NCI-H2029 treated with DMSO at 0.1 percent for 48 hours (cell line): ENCODE data around the gene MYH10.

ENCODE experiments used
- DNase-seq: peaks from one replicate; lab custom pipeline; 2025; lab: John Stamatoyannopoulos, UW

The MYH10 gene

GRCh38 chr17:8649157-8650118, 18.9 kb upstream of the MYH10 start:
- no peak for DNase-seq

DNA sequence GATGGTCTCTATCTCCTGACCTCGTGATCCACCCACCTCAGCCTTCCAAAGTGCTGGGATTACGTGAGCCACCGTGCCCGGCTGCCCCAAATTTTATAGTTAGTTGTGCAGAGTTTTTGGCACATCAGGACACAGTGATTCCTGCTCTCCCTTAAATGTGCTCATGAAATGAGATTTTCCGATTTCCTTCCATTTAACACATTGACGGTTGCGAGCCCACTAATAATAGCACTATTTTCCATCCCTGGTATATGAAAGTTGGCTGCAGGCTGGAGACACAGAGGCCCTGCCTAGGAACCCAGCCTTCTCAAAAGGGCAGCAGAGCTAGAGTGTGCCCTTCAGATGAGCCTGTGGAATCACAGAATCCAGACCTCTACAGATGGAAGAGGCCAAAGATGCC, 17.4 kb upstream of the MYH10 start:
- no peak for DNase-seq

GRCh38 chr17:8647202-8647601, 16.7 kb upstream of the MYH10 start:
- DNase-seq, result no peak

- DNase-seq, result no peak
Measured at GRCh38 chr17:8644507-8644902, 14.0 kb upstream of the MYH10 start.

GRCh38 chr17:8643855-8644506, 13.5 kb upstream of the MYH10 start:
- no peak for DNase-seq

DNA sequence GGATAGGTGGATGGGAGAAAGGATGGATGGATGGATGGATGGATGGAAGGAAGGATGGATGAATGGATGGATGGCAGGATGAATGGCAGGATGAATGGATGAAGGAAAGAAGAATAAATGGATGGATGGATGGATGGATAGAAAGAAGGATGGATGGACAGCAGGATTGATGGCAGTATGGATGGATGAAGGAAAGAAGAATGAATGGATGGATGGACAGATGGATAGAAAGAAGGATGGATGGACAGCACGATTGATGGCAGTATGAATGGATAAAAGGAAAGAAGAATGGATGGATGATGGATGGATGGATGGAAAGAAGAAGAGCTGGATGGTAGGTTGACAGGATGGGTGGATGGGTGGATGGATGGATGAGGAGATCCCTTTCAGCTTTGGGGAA, 9.2 kb upstream of the MYH10 start:
- no peak for DNase-seq

- no peak for DNase-seq
Measured at GRCh38 chr17:8632061-8632460, 1.5 kb upstream of the MYH10 start.

DNA sequence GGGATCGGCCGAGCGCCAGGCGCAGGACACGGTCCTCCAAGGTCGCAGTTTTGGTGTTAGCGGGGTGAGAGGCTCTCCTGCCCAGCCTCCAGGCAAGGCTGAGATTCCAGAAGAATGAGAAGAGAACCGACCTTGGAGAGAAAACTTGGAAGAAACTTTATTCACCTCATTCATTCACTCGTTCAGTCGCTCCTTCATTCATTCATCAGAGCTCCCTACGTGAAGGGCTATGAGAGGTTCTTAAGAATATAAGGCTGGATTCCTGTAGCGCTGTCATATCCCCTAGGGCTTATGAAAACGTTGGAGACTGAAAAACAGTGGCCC, 991 bp upstream of the MYH10 start:
- DNase-seq, result no peak

DNA sequence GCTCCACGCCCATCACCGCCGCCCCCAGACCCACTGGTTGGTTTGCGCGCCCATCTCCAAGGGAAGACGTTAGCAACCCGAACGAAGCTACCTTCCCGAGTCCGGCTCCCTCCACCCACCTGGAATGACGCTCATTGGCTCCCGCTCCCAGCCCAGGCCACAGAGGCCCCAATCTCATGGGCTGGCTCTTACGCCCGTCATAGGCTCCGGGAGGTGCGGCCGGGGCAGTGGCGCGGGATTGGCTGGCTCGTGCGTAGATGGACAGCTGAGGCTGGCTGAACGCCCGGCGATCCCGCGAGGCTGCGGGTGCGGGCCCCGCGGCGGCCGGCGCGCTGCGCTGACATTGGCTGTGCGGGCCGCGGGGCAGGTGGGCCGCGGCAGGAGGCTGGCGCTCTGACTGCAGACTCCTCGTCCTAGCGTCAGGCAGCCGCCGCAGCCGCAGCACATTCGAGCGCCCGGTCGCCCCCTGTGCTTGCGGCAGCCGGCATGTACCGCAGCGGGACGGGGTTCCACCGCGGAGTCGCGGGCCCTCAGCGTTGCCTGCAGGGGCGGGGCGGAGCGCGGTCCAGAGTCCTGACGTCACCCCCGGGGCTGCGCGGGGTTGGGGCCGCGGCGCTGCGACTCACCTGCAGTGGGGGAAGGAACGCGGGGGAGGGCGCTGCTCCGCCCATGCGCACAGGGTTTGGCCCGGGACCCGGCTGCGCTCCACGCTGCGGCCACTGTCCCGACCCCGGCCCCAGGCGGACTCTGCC, 453 bp upstream of the MYH10 start:
- DNase-seq, result peak; percentile 67

DNA sequence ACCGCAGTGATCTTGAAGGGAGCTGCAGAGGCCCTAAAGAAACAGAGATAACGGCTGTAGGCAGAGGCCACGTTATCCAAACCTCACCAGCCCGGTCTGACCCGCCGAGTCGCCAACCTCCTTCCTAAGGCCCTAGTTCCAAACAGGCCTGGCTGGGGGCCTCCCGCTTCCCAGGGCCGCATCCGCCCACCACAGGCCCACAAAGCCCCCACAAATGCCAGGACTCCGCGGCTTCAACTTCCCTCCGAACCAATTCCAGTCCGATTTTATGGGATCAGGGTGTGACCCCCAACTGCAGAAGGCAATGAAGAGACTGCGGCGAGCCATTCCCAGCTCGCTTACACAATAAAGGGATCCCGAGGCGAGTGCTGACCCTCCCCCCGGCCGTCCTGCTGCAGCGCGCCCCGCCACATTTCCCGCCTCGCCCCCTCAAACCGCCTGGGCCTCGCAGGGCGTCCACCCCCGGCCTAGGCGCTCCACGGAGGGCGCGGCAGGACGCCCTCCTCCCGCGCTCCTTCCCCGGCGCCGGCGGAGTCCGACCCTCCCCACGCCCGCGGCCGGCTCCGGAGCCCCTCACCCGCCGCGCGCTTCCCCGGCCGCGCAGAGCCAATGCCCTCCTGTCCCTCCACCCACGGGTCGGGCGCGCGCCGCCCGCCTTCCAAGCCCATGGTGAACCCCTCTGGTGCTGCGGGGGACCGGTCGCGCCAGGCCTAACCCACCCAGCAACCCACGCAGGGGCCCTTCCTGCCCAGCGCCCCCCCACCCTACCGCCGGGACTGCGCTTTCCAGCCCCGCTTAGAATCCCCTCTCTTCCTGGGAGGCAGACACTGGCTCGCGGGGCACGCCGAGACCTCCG, 926 bp downstream of the MYH10 start:
- DNase-seq, result no peak

GRCh38 chr17:8628609-8629169, 1.8 kb downstream of the MYH10 start:
- DNase-seq, result no peak

DNA sequence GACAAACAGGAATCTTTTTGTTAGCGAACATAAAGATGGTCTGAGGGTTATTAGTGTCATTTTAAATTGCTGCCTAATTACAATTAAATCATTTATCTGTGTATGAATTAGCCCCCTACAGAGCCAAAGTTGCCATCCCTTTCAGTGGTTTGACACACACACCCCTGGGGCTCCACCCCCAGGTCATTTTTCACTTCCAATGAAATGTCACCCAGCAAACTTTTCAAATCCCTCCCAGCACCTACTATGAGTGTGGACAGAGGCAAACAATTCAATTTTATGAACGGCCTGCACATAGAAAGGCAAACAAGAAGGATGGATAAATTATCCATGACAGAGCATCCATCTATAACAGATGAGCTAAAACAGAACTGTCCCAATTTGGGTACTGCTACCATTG, 2.4 kb downstream of the MYH10 start:
- no peak for DNase-seq

DNA sequence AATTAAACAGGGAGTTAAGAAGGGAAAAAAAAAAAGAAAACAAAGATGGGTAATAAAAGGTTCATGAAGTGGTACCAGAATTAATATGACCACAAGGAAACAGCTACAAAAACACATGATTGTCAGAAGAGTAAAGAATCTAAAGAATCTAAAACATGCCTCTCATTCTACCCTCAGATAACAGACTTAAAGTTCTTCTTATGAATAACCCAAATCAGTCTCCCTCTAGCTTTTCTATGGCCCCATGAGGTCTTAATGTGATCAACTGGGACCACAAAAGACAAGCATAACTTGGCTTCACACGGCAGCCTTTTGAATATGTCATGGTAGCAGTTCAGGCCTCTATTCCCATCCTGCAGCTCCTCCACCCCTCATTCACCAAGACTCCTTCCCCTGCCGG, 6.9 kb downstream of the MYH10 start:
- DNase-seq, result no peak

DNA sequence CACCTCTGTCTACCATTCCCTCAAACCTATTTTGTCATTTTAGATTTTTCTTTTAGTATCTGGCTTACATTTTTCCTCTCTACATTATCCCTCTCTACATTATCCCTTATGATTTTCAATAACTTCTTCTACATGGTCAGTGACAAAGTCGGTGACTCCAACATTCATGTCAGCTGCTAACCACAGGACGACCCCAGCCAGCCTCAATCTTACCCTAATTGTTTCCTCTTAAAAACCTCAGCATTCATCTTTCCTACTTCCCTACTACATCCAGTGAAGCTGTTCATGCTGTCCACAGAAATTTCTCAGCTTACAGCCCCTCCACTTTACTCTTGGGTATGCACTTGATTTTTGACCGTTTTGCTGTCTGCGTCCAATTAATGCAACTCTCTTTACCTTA, 8.3 kb downstream of the MYH10 start:
- no peak for DNase-seq

DNA sequence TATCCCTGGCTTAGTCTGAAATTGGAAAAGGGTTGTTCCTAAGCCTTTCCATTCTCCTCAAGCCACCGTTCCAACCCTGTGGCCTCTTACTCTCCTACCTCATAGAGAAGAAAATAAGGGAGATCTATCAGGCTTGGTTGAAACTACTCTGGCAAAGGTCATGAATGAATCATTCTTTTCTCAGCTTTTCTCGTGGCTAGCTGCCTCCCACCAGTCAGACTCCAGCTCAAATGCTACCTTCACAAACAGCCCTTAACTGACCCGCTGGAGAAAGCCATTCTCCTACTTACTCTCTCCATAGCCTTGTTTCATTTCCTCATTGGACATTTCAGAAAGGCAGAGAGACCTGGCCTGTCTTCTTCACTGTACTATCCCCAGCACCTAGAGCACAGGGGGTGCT, 8.9 kb downstream of the MYH10 start:
- no peak for DNase-seq

- DNase-seq, result no peak
Measured at GRCh38 chr17:8619294-8619693, 11.2 kb downstream of the MYH10 start.

- DNase-seq, result no peak
Measured at GRCh38 chr17:8618825-8619224, 11.7 kb downstream of the MYH10 start.

DNA sequence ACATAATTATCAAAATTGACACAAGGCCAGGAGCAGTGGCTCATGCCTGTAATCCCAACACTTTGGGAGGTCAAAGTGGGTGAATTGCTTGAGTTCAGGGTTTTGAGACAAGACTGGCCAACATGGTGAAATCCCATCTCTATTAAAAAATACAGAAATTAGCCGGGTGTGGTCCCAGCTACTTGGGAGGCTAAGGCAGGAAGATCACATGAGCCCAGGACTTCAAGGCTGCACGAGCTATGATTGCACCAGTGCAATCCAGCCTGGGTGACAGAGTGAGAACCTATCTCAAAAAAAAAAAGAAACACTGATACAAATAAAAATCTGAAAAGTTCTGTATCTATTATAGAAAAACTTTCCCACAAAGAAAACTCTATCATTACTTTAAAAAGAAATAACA, 15.5 kb downstream of the MYH10 start:
- DNase-seq, result no peak

DNA sequence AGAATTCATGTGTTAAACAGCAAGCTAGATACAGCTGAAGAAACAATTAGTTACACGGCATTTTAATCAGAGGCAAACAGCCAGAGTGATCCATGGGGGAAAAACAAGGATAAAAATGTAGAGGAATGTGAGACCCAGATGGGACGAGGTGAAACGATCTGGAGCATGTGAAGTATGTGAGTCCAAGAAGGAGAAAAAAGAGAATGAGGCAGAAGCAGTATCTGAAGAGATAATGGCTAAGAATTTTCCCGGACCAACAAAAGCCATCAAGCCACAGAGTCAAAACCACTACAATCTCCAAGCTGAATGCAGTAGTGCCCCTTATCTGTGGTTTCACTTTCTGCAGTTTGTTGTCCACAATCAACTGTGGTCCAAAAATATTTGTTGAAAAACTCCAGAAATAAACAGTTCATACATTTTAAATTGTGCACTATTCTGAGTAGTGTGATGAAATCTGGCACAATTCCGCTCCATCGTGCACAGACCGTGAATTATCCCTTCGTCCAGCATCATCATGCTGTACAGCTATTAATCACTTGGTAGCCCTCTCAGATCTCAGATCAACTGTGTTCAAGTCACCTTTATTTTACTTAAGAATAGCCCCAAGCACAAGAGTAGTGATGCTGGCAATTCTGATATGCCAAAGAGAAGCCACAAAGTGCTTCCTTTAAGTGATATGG, 18.8 kb downstream of the MYH10 start:
- no peak for DNase-seq

DNA sequence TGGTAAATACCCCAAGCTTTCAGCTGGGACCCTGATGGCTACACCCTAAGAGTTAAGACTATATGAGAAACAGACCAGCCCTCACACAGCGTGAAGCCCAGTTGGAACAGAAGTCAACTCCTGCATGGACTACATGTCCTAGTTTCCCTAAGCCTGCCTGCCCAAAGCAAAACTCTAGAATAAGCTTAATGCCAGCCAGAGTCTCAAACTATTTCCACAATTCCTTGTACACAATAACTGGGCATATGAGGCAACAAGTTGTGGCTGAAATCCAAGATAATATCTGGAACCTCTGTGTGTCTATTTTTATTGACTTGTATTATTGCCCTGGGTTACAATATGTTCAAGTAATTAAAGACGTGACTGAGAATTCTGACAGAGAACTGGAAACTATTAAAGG, 19.4 kb downstream of the MYH10 start:
- DNase-seq, result no peak

GRCh38 chr17:8610558-8610957, 20.0 kb downstream of the MYH10 start:
- DNase-seq, result no peak
